UCSD-AML1 (cell line): ENCODE results near the gene FAM83C.

Source experiments
- DNase-seq: peaks from one replicate; lab custom pipeline; 2025; ENCODE audit not compliant: unreplicated experiment; lab: John Stamatoyannopoulos, UW

The FAM83C gene

DNA sequence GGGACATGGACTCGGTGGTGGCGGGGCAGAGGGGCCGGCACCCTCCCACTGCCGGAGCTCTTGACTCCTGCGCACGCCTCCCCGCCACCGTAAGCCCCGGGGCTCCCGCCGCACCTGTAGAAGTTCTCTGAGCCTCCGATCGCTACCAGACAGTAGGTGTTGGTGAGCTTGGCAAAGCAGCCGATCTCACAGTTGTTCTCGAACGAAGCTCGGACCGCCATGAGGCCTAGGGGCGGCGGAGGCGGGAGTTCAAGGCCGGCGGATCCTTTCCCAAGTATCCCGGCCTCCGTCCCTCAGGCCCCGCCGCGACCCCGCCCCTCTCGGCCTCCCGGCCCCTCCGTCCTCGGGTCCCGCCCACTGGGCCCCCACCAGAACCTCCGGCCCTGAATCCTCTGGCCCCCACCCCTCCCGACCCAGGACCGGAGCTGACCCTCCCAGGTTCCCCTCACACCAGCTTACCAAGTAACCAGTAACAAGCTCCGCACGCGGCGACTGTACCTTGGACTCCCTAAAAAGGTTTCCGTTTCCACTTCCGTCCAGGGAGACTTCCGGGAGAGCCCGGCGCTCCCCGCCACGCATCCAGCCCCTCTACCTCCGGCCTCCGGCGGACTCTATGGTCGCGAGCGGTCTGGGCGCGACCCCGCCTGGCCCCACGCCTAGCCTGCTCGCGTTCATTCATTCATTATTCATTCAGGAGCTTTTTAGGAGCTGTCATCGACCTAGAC is 7.8 kb downstream of the FAM83C start, which contains the start of gene EIF6:
TSS of gene EIF6 (minus strand) at position 506 of the 725 bp plus-strand sequence. CDS start at position 221, 285 bp downstream.
- DNase-seq: peak; percentile 83

GRCh38 chr20:35283441-35284266 is 8.6 kb downstream of the FAM83C start:
- DNase-seq: no peak

DNA sequence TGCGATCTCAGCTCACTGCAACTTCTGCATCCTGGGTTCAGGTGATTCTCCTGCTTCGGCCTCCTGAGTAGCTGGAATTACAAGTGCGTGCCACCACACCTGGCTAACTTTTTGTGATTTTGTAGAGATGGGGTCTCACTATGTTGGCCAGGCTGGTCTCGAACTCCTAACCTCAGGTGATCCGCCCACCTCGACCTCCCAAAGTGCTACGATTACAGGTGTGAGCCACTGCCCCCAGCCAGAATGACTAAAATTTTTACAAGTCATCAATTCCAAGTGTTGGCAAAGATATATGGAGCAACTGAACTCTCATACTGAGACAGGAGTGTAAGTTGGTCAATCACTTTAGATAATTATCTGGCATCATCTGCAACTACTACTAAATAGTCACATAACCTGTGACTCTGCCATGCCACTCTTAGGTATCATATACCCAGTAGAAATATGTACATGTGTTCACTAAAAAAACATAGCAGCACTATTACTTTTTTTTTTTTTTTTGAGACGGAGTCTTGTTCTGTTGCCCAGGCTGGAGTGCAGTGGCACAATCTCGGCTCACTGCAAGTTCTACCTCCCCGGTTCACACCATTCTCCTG is 10.6 kb downstream of the FAM83C start:
- no peak for DNase-seq

DNA sequence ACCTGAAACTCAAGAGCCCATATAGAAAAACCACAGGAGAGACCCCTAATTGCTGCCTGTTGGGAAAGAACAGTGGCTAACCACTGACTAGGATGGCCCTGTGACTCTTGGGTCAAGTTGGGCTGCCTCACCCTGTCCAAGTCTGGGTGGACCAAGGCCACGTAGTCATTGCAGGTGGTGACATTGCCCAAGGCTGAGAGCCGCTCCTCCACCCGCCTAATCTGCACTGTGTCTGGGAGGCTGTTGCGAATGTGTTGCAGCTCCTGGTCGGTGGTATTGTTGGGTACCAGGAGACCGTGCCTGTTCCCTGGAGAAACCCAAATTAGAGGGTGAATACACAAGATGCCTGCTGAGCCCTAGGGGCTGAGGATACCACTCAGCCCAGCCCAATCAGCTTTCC is 11.7 kb downstream of the FAM83C start:
- no peak for DNase-seq

- no peak for DNase-seq
These were observed 12.6 kb downstream of the FAM83C start for GRCh38 chr20:35279533-35280174.

- DNase-seq: no peak
These were observed 13.2 kb downstream of the FAM83C start for GRCh38 chr20:35279040-35279439.

GRCh38 chr20:35277531-35278395 is 14.5 kb downstream of the FAM83C start, which contains the start of gene MMP24OS:
Gene MMP24OS (minus strand): TSS chr20:35278122. CDS start chr20:35277929, 193 bp downstream.
- peak; percentile 95 for DNase-seq

GRCh38 chr20:35277127-35277526 is 15.1 kb downstream of the FAM83C start:
- DNase-seq: no peak

DNA sequence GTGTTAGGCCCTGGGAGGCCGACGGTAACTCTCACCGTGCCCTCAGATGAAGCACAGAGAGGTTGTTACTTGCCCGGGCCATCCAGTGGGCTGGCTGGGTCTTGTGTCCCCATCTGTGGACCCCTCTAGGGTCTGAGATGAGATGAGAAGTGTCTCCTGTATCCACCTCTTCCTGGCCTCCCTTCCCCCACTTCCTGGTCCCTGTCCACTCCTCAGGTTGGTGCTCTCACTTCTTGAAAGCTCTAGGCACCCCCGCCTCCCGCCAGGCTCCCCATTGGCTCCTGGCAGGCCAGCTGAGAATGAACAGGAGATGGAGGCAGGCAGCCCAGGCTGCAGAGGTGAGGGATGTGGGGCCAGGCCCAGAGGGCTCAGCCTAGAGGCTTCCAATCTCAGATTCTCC is 15.8 kb downstream of the FAM83C start:
- no peak for DNase-seq

- no peak for DNase-seq
These were observed 16.4 kb downstream of the FAM83C start for GRCh38 chr20:35275741-35276251.

- no peak for DNase-seq
These were observed 17.8 kb downstream of the FAM83C start for GRCh38 chr20:35274172-35275092.

DNA sequence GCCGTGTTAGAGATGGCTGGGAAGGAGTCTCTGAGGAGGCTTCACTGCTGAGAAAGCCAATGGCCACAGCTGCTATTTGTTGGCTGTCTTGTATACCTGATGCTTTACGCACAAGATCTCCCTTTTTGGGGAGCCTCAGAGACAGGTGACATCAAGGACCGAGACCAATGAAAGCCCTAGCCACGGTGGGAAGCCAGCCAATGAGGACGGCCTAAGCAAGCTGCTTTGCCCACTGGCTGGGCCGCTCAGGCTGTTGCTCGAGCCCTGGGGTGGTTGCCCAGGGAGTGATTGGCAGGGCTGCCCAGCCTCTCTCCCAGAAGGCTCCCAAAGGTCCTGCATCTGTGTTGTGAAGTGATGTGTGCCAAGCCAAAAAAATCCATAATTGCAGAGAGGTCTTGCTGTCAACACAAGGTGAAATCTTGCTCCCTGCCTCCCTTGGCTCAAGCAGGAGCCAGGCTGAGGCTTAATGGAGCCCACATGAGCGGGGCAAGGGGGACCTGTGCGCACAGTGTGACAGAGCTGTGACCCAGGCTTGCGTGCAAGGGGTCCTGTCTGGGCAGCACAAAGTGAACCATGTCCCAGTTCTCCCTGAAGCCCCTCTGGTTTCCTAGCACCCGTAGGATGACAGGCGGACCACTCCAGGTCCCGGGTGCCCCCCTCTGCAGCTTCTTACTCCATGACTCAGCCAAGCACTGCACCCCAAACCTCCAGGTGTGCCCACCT is 18.6 kb downstream of the FAM83C start:
- no peak for DNase-seq

- no peak for DNase-seq
These were observed 20.3 kb downstream of the FAM83C start for GRCh38 chr20:35271904-35272303.

DNA sequence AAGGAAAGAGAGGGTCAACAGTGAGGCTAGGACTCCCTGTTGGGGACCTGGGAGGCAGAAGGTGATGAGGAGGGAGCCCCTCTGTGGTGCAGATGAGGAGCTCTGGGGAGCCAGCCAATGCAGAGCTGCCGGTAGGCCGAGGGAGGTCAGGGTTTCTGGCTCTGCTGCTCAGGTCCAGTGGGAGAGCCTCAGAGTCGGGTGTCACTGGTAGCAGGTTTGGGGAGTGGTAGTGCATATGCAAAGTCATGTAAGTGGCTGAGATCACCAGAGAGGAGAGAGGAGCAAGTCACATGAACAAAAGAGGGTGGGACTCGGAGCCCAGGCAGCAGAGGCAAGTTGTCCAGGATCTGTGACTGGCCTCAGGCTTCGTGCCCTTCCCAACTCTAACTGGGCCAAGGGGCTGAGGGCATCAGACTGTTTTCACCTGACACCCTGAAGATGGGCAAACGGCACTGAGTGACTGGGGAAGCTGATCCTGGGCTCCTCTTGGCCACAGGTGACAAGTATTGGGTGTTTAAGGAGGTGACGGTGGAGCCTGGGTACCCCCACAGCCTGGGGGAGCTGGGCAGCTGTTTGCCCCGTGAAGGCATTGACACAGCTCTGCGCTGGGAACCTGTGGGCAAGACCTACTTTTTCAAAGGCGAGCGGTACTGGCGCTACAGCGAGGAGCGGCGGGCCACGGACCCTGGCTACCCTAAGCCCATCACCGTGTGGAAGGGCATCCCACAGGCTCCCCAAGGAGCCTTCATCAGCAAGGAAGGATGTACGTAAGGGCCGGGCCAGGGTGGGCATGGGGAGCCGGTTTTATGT is 20.9 kb downstream of the FAM83C start:
- no peak for DNase-seq

DNA sequence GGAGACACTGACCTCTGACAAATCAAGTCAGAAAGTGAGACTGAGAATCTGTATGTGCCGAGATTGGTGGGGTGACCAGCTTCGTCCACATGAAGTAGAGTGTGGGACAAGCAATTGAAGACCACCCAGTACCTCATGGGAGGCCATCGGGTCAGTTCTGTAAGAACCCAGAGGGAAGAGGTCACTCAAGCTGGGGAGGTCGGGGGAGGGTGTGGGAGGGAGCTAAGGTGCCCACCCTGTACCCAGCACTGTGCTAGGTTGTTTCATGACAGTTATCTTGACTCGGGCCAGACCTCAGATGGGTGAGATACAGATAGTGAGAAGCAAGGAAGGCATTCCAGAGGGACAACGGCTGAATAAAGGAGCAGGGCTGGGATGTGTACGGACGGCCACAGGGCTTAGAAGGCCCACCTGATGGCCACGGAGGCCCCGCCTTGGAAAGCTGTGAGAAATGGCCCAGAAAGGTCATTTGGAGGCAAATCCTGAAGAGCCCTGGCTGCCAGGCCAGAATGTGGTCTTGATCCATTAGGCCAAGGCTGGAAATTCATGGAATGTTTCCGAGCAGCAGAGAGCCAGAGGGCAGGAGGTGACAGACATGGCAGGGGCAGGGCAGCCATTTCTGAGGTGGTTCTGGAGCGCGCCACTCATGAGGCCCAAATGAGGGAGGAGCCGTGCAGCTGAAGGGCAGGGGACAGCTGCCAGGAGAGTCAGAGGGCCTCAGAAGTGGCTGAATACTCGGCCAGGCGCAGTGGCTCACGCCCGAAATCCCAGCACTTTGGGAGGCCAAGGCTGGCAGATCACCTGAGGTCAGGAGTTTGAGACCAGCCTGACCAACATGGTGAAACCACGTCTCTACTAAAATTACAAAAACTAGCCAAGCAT is 22.0 kb downstream of the FAM83C start:
- no peak for DNase-seq

DNA sequence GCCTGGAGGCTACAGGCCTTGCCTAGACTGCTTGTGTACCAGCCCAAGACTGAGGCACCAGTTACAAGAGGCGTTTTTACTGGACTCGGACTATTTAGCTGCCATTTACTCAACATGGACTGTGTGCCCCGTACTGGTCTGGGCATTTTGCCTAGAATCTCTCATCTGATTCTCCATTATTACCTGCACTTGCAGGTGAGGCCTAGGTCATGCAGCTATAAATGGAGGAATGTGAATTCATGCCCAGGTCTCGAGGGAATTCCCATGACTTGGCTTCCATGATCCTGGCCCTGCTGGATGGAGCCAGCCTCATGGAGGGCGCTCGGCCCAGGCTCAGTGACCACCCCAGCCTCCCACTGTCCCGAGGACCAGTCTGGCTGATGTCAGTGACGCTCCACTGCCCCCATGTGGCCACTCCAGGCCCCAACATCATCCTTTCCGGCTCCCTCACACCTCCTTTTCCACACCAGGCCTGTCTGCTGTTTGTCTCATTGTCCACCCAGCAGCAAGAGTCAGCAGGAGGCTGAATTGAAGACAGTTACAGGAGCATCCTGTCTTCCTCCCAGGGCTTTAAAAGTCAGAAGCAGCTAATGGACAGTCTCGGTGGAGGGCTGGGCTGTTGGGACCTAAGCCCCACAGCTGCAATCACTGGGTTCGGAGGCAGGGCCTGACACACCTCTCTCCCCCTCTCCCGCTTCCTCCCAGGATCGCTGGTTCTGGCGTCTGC is 23.0 kb downstream of the FAM83C start:
- DNase-seq: peak; percentile 58
